NCI-H2107 treated with DMSO at 0.1 percent for 48 hours (cell line): ENCODE data around the gene NTM.

Experiments used
- DNase-seq: peaks from one replicate; lab custom pipeline; 2025; ENCODE audit not compliant: unreplicated experiment; lab: John Stamatoyannopoulos, UW

The NTM gene

DNA sequence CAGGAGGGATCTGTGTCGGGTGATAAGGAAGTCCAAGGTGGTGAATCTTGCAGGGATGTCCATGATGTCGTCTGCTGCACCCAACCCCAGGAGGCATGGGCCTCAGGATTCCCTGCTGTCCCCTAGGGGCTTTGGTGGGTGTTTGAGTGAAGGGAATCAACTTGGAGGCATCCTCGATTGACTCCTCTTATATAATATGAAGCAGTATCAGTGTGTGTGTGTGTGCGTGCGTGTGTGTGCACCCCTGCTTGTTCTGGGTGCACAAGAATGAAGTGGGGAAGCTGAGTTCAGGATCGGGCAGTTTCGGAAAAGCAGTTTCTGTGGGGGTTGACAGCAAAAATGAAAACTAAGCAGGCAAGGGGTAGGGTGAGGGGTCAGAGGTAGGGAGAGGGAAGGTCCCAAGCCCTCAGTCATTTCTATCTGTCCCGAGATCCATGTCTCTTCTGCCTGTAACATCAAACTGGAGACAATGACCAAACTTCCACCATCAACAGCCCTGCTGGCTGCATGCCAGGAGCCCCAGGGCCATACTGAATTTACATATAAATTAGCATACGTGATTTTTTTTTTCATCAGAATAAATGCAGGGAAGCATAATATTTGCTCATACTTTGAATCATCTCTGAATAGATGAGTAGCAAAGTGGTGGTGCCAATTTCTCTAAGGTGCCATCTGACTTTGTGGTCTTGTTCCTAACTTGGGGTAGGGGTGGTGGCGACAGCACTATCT is 2.0 kb downstream of the NTM start:
- no peak for DNase-seq

DNA sequence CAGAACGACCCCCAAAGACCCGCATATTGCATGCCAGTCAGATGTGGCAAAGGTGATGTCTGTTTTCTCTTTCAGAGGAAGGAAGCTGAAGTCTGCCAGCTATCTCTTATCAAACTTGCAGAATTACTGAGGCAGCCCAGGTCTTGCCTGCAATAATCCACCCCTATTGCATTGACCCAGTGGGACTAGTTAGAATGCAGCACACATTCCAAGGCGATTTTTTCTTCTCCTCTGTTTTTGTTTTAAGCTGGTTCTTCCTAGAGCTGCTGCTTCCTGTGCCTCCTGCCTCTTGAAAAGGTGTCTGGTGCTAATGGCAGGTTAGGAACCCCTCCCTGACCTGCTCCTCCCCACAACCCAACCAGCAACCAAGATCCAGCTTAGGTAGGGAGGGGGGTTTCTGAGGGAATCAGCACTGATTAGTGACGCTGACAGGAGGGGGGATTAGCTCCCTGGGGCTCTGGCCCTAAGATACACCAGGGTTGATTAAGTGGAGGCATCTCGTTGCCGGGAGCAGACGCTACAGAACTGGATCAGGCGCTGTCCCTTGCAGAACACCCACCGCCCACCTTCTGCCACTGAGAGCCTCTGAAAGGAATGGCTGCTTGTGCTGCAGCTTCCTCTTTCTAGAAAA is 2.8 kb downstream of the NTM start:
- DNase-seq, result no peak

DNA sequence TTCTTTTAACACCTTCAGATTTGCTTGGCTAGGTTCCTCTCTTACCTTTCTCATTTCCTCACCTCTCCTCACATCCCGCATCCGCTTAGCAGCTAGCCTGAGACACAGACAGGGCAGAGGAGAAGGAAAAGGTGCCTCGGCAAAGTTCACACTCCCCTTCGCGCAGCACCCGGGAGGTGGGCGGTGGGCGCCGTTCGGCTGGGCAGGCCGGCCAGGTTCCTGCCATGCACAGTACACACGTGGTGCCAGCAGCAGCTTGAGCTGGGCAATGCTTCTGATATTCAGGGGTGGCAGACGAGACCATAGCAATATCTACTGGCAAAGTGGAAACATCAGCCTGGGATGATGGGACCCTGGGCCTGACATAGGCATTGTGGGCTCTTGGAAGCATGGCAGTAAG is 3.3 kb downstream of the NTM start:
- DNase-seq, result no peak

DNA sequence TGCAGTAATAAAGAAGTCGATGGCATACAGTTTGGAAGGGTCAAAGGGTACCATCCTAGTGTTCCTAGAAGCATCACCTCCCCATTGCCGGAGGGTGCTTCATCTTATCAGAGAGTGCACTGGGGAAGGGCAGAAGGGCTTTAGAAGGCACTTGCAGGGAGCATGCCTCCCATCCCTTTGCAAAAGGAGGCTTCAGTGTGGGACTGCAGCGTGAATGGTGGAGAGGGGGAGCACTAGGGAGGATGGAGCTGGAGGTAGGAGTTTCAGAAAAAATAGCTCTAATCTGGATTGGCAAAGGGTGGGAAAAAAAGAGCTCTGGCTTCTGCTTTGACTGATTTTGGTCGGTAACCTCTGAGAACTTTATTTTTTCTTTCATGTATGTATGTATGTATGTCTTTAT is 5.0 kb downstream of the NTM start:
- DNase-seq, result no peak

DNA sequence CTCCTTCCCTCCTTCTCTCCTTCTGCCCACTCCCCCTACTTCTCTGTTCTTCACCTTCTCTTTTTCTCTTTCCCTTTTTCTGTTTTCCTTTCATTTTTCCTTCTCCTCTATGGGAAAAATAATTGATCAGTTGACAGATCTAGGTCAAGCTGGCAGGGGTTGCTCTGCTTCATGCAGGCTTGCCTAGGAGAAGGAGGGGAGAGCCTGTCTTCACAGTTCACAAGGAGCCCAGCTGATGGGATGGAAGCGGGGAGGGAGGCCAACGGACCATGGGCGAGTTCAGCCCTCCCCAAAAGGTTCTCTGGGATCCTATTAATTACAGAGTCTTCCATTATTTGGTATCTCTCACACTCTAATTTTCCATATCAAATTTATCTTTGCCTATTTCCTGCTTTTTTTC is 5.5 kb downstream of the NTM start:
- no peak for DNase-seq

DNA sequence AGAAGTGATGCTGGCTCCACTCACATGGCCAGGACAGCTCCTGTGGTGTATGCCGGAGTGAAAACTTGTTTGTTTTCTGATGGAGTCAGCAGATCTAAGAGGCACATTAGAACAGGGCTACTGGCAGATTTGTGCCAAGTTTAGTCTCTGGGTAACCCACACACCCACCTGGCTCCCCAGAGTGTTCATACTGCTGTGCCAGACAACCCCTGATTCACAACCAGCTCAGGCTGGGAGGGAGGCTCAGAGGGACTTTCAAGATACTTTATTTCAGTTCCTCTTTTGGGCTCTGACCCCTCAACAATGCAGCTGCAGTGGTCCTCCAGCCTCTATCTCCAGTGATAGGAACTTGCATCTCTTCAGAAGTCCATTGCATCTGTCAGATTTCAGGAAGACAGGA is 8.5 kb downstream of the NTM start:
- no peak for DNase-seq

DNA sequence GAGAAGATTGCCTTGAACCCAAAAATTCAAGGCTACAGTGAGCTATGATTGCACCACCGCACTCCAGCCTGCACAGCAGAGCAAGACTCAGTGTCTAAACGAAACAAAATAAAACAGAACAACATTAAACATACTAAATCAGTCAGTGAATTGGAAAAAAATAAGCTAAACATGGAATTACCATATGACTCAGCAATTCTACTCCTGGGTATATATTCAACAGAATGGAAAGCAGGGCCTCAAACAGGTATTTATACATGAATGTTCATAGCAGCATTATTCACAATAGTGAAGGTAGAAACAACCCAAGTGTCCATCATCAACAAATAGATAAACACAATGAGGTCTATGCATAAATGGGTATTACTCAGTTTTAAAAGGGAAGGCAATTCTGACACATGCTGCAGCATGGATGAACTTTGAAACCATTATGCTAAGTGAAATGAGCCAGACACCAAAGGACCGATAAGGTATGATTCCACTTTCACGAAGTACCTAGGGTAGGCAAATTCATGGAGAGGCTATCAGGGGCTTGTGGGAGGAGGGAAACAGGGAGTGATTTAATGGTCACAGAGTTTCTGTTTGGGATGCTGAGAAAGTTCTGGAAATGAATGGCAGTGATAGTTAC is 15.5 kb downstream of the NTM start:
- DNase-seq, result no peak

DNA sequence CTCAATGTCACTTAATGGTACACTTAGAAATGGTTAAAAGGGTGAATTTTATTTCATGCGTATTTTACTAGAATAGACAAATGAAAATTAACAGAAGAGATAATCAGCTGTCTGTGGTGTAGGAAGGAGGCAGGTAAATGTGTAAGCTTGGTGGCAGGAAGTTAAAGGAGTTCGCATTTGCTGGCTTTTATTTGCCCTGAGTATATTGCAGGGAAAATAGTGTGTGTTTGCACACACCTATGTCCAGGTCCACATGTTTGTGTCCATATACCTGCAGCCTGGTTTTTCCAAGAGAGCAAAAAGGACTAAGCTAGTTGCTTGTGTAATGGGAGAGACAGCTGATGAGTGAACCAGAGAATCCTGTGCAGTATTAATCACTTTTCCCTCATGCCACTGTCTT is 16.0 kb downstream of the NTM start:
- no peak for DNase-seq

DNA sequence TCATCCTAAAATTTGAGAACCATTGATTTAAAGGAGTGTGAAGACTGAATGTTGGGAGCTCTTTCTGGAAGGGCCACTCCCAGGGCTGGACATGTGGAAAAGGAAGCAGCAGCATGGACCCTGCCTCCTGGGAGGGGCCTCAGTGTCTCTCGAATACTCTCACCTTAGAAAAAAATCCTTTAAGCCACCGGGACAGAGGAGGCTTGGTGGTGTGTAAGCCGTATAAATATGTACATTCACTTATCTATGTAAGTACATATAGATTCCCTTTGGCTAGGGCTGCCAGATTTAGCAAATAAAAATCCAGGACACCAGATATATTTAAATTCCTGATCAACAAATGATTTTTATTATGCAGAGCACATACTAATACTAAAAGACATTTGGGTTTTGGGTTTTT is 17.6 kb downstream of the NTM start:
- DNase-seq, result no peak

DNA sequence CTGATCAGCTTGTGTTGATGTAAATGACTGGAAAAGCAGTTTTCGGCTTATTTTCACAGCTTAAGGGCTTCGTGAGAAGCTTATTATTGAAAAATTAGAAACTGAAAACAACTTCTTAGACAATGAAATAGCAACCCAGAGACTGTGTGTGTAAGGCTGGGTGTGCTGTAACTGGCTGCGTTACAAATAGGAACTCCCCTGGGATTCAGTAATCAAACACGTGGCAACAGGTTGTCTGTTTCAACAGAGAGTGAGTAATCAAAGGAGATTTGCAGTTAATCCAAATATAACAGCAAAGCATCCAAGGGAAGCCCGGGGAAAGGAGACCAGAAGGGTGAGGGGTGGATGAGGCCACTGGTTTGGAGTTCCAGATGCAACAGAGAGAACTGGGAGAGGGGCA is 19.2 kb downstream of the NTM start:
- DNase-seq, result no peak

DNA sequence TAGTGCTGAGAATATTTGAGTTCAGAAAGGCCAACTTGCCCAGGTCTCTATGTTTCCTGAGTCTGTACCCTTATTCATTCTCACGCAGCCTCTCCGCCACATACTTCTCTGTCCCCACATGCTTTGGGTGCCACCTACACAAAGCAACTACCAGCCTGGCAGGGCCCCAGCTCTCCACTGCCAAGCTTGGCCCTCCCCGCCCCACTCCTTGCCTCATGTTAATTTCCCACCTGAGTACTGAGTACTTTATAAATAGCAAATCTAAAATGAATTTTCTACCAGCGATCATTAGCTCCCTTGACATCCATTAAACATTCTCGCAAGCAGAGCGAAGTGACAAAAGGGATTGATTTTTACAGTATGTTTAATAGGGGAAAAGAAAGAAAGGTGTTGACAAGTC is 20.8 kb downstream of the NTM start:
- no peak for DNase-seq

DNA sequence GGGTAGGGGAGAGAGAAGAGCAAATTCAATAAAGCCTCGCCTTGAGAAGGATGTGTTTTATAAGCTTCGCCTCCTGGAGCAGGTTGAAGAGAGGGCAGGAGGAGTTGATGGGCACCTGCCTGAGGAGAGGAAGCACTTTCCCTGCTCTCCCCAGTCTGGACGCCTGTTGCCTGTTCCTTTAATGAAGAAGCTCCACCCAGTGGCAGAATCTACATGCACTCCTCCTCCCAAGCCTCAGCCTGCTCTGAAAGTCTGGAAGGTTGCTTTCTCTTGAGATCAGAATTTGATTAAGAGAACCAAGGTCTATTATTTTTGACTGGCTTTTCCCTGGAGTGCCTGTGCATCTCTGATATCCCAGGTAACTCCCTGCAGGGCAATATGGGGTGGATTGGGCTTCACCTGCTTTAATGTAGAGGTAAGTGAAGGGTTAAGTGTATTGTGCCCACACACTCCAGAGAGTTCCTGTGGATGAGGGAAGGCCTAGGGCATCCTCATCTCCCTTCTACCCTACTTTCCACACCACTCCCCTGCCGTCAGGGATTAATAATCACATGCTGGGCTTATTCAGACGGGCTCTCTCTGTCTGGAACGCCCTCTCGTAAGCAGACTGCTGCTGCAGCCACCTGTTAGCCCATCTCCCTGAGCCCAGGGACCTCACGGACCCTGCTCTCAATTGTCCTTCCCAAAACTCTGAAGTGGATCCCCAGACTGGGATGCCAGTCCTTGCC is 22.3 kb downstream of the NTM start:
- DNase-seq, result no peak

DNA sequence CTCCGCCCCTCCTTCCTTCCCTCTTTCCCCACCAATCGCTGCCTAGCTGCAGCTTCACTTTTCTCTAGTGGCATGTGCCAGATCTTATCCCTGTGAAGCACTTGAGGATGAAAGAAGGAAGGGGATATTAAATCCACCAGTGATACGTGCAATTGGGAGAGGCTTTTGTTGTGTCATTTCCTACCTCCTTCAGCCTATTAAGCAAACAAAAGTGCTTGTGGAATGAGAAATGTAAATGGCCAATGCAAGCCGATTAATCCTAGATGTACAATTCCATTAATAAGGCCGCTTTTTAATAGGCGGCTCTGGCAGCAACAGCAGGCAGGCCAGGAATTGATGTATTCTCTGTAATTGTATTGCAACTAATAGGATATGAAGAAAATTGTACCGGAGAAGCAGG is 23.3 kb downstream of the NTM start:
- DNase-seq, result no peak

DNA sequence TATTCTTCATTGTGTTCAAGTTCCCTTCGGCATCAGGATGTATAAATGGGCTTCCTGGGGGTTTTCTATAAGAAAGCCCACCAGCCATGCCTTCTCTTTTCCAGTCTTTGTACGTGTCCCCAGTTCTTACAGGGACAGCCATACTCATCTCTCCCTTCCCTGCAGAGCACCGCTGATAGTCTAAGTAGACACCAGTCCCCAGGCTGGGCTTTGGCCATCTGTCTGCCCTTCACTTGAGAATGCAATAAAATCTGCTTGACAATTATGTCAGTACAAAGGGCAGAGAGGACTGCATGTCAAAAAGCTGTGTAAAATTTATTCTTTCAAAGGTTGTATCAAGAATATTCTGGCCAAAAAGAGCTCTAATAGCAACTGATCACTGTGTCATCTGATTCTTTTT is 27.3 kb downstream of the NTM start:
- no peak for DNase-seq

DNA sequence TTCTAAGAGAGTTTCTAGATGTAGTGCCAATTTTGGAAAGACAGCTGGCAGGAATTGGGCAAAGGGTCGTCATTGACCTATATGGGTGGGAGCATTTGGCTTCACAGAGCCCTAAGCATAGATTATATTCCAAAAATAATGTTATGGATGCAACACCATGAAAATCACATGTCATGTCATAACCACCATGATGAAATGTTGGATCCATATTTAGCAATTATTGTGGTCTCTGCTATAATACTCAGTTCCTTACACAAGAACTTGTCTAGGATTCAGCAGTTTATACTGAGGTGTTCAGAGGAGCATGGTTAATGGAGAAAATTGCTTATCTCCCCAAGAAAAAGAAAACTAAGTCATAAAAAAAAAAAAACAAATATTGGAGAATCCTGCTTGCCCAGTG is 31.6 kb downstream of the NTM start:
- no peak for DNase-seq

DNA sequence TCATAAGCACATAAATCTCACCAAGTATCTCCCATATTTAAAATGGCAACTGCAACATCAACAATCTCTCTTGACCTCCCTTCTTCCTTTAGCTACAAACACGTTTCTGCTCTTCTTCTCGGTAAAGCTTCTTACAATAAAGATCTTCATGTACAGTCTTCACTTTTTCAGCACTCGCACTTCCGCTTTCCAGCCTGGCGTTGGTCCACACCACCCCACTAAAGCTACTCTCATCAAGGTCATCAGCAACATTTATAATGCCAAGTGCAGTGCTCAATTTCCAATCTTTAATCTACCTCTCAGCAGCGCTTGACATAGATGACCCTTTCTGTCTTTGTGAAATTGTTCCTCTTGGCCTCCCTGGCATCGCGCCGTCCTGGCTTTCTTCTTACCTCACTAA is 33.6 kb downstream of the NTM start:
- DNase-seq, result no peak

DNA sequence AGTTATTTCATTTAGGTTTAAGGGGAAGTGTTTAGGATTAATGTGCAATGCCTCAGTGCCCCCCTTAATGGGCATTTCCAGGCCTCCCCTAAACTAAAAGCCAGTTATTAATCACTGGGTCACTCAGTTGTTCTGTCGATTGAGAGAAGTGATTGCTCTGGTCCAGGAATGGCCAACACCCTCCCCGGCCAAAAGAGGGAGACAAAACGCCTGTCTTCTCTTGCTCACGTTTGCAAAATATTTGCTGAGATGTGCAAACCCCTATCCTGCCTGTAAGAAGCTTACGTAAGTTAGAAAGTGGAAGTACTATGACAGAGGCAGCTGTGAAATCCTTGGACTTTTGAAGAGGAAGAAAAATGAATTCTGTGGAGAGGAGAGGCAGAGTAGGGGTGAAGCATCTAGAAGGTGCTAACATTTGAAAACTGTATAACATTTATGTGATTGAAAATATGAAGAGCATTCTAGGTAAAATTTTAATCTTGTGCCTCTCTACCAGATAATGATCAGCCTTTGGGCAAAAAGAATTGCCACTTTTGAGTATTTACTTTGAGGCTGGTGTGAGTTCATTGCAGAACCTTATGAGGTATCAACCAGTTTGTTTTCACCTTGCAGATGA is 37.7 kb downstream of the NTM start:
- no peak for DNase-seq

DNA sequence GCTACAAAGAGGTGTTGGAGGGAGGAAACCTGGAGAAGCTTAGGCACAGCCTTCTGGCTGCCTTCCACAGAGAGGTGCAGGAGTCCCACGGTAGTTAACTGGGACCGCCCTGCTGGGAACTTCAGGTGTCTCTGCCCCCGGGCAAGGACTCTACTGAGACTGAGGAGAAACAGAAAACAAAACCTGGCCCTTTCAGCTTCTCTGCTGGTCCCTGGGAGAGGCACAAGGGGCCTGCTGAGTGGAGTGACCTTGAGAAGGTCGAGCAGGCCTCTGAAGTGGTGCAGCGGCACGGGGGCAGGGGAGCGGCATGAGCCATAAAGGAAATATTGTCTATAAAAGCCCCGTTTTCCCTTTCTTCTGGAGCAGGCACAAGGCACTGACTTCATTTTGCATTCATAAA is 38.9 kb downstream of the NTM start:
- DNase-seq, result no peak

DNA sequence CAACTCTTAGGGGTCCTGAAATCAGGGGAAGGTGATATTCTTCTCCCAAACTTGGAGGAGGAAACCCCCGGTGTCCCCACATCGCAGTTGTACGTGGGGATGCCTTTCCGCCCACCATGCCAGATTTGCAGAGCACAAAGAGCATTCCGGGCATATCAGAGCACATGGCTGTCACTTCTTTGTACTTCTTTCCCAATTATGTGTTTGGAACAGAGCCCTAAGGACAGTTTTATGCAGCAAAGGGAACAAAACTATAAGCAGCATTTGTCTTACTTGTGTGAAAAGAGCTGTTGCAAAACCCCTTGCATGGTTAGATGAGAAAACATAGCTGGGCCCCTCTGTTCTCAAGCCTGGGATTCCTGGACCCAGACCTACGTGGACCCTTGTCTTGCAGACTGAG is 41.2 kb downstream of the NTM start:
- no peak for DNase-seq

DNA sequence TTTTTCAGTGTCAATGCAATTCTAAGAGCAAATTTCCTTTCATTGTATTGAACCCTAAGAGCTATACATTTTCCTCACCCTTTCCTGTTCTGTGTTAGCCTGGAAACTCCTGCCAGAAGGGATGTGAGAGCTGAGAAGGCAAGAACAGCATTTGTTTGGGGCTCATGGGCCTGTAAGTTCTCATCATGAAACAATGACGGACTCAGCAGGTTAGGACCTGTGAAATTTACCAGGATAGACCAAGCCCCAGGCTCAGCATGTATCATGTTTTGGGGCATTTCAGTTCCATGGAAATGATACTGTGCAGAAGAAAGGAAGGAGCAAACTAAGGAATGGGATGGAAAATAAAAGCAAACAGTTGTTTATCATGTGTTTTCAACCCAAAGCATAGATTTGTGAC is 41.6 kb downstream of the NTM start:
- no peak for DNase-seq

DNA sequence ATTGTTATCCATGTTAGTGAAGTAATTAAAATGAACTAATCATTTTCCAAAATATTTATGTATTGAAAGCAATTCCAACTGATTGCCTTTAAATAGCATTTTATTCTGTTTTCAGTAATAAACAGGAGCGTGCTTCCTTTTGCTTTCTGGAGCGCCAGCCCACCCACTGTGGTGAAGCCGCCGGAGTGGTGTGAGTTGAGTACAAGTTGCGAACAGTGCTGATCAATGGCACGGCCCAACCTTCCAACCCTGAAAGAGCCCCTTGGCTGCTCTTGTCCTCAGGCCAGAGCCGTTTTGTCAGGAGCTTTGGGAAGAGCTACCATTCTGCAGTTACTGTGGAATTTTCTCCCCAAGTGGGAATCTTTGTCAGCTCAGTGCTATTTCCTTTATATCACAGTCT is 42.8 kb downstream of the NTM start:
- DNase-seq, result no peak

DNA sequence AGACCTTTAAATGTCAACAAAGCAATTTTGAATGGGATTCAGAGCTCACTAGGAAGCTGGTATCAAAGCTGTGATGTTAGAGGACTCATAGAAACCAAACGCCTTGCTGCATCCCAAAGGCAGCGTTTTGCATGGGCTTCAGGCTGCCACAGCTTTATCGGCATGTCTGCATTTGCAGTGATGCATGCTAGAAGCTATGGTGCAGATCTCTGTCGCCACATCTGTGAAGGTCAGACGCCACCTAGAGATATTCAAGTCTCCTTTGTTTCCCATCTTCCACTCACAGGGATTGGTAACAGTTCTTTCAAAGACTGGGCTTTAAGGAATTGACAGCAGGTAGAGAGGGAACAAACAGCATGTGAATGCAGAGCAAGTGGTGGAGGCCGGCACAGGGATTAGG is 47.8 kb downstream of the NTM start:
- no peak for DNase-seq
